Germinal center (tissue), 1 donor: ENCODE data around the gene PPP1R12B.
"Not testable (repeated sequence)": the region's sequence is repeated elsewhere in the genome, so short reads cannot be mapped to it uniquely, and the experiment has no call there.

Experiments
- DNase-seq: peaks from one replicate; pipeline ENCODE4 v3.0.0; 2012; ENCODE audit warnings: mixed read lengths, low spot score

PPP1R12B gene

DNA sequence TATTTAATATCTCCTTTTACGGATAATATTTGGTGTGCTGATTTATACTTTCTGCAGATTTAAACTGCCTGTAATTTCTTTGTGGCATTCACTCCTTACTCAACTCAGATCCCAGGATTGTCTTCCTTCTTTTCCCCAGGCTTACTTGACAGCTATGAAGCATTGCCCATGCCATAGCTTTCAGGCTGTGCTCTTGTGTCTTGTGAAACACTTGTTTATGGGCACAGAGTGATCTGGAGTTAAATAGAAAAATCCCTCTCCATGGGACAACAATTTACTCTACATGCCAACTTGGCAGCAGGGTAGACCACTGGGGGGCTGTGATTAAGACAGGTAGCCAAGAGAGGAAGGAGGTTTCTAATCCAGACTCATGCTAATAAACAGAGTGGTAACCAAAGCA lies 57.4 kb downstream of the PPP1R12B start:
- DNase-seq = no peak

DNA sequence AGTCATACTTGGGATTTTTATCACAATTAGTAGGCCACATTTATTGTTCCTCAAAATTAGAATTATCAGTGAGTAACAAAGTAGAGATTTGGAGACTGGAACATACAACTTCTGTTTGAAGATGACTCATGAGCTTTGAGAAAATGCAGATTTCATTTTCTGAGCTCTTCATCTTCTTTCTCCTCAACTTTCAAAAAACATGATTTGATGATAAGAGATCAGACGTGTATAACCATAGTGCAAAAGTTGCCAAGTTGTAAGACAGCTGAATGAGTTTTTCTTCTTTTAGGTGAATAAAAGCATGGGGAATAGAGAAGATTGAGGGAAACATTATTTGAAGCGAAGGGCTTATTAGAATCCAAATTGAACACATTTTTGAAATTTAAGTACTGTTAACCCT lies 58.4 kb downstream of the PPP1R12B start:
- not testable (repeated sequence) for DNase-seq

GRCh38 chr1:202407378-202407777 lies 58.9 kb downstream of the PPP1R12B start:
- not testable (repeated sequence) for DNase-seq

GRCh38 chr1:202410251-202410650 lies 61.8 kb downstream of the PPP1R12B start:
- DNase-seq = not testable (repeated sequence)

DNA sequence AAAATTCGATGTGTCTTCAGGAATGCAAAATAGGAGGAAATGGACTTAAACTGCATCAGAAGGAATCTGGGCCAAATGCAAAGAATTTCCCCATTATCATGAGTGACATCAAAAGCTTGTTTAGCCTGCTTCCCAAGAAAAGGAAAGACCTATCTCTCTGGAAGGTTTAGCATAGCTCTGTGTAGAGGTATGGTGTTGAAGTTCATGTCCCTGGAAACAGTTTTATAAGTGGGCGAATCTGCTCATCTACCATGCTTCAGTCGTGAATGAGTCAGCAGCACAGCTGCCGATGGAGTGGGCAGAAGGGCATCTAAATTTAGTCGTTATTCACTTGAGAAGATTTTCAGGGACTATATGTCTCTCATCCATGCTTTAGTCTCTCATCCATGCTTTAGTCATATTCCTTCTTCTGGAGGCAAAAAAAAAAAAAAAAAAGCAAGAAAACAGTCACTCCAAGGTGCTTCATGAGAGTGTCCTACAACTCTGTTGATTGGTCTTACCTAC lies 62.4 kb downstream of the PPP1R12B start:
- DNase-seq = not testable (repeated sequence)

DNA sequence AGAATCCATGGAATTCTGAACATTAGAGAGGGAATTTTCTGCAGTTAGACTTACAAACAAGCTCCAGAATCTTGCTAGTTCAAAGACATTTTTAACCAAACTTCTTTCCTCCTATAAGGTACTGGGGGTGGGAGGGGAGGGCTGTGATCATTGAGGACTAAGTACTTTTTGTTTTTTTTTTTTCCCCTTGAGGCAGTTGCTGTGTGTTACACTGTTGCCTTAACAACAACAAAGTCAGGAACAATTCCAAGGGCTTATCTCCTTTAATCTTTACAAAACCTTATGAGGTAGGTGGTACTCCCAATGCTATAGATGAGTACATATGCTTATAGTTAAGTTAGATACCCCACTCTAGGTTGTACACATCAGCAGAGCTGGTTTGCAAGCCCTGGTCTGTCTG lies 62.9 kb downstream of the PPP1R12B start:
- DNase-seq = no peak

DNA sequence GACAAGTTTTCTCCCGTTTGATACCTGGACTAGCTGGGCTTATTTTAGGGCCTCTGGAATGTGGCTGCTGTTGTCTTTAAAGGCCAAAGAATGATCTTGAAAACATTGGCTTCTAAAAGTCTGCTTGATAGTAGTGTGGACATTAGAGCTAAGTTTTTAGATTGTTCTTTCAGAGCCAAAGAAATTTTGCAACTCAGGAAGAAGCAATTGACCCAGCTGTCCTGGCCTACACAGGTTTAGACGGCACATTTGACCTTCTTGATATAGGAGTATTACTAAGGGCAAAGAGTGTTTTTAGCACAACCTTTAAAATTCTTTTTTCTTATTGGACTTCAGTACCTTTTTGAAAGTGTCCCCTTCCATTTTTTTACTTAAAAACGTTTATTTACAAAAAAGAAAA lies 63.9 kb downstream of the PPP1R12B start:
- not testable (repeated sequence) for DNase-seq

DNA sequence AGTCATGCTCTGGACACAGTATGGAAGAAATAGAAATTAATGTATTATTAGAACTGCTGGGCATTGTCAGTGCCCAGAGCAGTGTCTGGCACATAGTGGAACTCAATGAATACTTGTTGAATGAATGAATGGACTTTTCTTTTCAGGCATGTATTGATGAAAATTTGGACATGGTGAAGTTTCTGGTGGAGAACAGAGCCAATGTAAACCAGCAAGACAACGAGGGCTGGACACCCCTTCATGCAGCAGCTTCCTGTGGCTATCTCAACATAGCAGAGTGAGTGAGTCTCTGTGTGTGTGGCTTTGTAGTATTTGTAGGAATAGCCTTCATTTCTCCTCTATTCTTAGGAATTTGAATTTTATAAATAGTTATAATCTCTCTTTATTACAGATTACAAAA lies 68.1 kb downstream of the PPP1R12B start:
- DNase-seq = no peak

- not testable (repeated sequence) for DNase-seq
Observed at GRCh38 chr1:202417141-202417540, 68.6 kb downstream of the PPP1R12B start.

- DNase-seq = not testable (repeated sequence)
Observed at GRCh38 chr1:202417762-202418201, 69.3 kb downstream of the PPP1R12B start.

- not testable (repeated sequence) for DNase-seq
Observed at GRCh38 chr1:202419731-202420130, 71.2 kb downstream of the PPP1R12B start.

- not testable (repeated sequence) for DNase-seq
Observed at GRCh38 chr1:202420422-202421094, 72.1 kb downstream of the PPP1R12B start.

DNA sequence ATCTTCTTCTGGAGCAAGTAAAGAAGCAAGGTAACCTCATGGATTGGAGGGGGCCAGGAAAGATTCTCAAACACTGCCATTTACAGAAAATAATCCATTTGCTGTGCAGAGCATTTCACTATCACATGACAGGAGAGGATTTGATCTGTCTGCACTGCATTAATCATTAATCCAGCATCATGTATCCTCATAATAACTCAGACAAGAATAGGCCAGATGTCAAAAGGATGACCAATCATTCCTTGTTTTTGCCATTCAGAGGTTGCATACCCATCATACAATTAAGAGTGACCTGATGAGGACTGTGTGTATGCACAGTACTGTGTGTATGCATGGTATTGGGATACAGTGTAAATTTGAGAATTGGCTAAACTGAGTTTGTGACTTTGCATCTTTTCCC lies 74.2 kb downstream of the PPP1R12B start:
- not testable (repeated sequence) for DNase-seq

DNA sequence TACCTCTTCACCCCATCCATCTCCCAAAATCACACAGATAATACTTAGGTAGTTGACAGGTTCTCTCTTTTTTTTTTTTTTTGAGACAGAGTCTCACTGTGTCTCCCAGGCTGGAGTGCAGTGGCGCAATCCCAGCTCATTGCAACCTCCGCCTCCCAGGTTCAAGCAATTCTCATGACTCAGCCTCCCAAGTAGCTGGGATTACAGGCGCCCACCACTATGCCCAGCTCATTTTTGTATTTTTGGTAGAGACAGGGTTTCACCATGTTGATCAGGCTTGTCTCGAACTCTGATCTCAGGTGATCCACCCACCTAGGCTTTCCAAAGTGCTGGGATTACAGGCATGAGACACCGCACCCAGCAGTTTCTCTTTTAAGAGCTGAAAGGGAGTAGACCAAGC lies 75.8 kb downstream of the PPP1R12B start:
- not testable (repeated sequence) for DNase-seq

GRCh38 chr1:202430111-202430510 lies 81.6 kb downstream of the PPP1R12B start:
- not testable (repeated sequence) for DNase-seq

GRCh38 chr1:202432338-202432737 lies 83.8 kb downstream of the PPP1R12B start:
- not testable (repeated sequence) for DNase-seq

GRCh38 chr1:202433155-202434043 lies 84.9 kb downstream of the PPP1R12B start:
- DNase-seq = no peak

- no peak for DNase-seq
Observed at GRCh38 chr1:202434059-202434458, 85.6 kb downstream of the PPP1R12B start.

DNA sequence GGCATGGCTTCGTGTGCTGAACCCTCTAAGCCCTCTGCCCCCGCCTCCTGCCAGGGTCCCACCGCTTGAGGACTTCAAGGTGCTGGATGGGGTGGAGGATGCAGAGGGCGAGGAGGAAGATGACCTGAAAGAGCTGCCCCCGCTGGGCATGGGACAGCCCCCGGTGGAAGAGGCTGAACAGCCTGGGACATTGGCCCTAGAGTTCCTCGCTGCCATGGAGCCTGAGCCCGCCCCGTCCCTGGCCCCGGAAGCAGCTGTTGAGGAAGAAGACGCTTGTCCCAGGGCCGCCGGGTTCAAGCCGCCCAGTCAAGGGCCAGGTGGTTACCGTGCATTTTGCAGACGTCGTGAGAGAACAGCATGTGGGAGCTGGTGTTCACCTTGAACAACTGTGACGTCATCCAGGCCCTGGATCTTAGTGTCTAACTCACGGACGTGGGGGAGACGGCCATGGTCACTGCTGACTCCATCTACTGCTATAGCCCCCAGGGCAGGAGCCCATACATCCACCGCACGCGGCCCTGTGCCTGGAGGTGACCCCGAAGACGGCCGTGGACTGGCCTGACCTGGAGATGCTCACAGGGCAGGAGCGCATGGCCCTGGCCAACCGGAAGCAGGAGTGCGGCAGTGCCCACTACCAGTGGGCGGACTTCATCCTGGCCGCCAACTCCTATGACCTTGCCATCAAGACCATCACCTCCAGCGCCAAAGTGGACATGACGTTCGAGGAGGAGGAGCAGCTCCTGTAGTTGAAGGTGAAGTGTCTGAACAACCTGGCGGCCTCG lies 90.1 kb downstream of the PPP1R12B start:
- no peak for DNase-seq

- no peak for DNase-seq
Observed at GRCh38 chr1:202439308-202439707, 90.8 kb downstream of the PPP1R12B start.

GRCh38 chr1:202448140-202448539 lies 99.6 kb downstream of the PPP1R12B start:
- not testable (repeated sequence) for DNase-seq

DNA sequence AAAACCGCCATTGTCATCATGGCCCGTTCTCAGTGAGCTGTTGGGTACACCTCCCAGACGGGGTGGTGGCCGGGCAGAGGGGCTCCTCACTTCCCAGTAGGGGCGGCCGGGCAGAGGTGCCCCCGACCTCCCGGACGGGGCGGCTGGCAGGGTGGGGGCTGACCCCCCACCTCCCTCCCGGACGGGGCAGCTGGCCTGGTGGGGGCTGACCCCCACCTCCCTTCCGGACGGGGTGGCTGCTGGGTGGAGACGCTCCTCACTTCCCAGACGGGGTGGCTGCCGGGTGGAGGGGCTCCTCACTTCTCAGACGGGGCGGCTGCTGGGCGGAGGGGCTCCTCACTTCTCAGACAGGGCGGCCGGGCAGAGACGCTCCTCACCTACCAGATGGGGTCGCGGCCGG lies 103.1 kb downstream of the PPP1R12B start:
- not testable (repeated sequence) for DNase-seq
